WTC11 (cell line): ENCODE results near the gene AKTIP. TPM values are rescaled to one million over a fixed set of nuclear protein-coding genes. Genes with fewer than 3 reads are reported as not detected.

Experiments
- ATAC-seq: fragments of 200-7000 bp; cut with Tn5 transposase; 2 replicates; pipeline ENCODE4 v1.10.0; 2021; ENCODE audit warnings: mild to moderate bottlenecking, moderate library complexity
- CTCF ChIA-PET: fragments of 300-600 bp; sonication (Branson Sonifier 250); formaldehyde crosslinking; loops from one replicate; lab custom pipeline; 2021; ENCODE audit warnings: antibody characterized with exemption; lab: Charles Lee
- POLR2A ChIA-PET: fragments of 350-600 bp; sonication (Branson Sonifier 250); formaldehyde crosslinking; loops from one replicate; lab custom pipeline; 2021; ENCODE audit warnings: antibody characterized with exemption; lab: Charles Lee
- DNase-seq: peaks from one replicate; pipeline ENCODE4 v3.0.0; 2021; ENCODE audit warnings: low spot score
- H3K27ac Mint-ChIP-seq: 2 replicates; pipeline ENCODE4 v1.8.0; 2021; ENCODE audit warnings: mixed read lengths
- H3K27me3 Mint-ChIP-seq: 2 replicates; pipeline ENCODE4 v1.8.0; 2021; ENCODE audit warnings: low read depth, mild to moderate bottlenecking, moderate library complexity, mixed read lengths
- H3K36me3 Mint-ChIP-seq: 2 replicates; pipeline ENCODE4 v1.8.0; 2021; ENCODE audit warnings: mixed read lengths
- H3K4me1 Mint-ChIP-seq: 2 replicates; pipeline ENCODE4 v1.8.0; 2022; ENCODE audit warnings: mixed read lengths
- H3K4me3 Mint-ChIP-seq: 2 replicates; pipeline ENCODE4 v1.8.0; 2021; ENCODE audit warnings: mild to moderate bottlenecking, moderate library complexity, mixed read lengths
- H3K9me3 Mint-ChIP-seq: 2 replicates; pipeline ENCODE4 v1.8.0; 2021; ENCODE audit warnings: mixed read lengths
- AR ChIP-seq: fragments of 250-450 bp; sonication (Bioruptor Pico); IDR thresholded peaks from 2 replicates; pipeline ENCODE4 v1.9.0; 2021; ENCODE audit warnings: mild to moderate bottlenecking
- ARID4B ChIP-seq: sonication (generic); formaldehyde crosslinking; IDR thresholded peaks from 2 replicates; pipeline ENCODE4 v1.8.0; 2023; ENCODE audit warnings: missing genetic modification reagents, mild to moderate bottlenecking, borderline replicate concordance
- CREM ChIP-seq: sonication (generic); formaldehyde crosslinking; IDR thresholded peaks from 2 replicates; pipeline ENCODE4 v1.8.1; 2022; ENCODE audit warnings: mild to moderate bottlenecking, missing genetic modification reagents, moderate library complexity
- ELF4 ChIP-seq: sonication (generic); formaldehyde crosslinking; IDR thresholded peaks from 2 replicates; pipeline ENCODE4 v1.8.1; 2022; ENCODE audit warnings: low read depth, mild to moderate bottlenecking, moderate library complexity, missing genetic modification reagents
- JAZF1 ChIP-seq: fragments of 250-450 bp; sonication (Bioruptor Pico); IDR thresholded peaks from 2 replicates; pipeline ENCODE4 v1.9.0; 2021; ENCODE audit warnings: moderate library complexity, mild to moderate bottlenecking, inconsistent platforms
- JUN ChIP-seq: sonication (generic); formaldehyde crosslinking; IDR thresholded peaks from 2 replicates; pipeline ENCODE4 v1.8.0; 2023; ENCODE audit warnings: mild to moderate bottlenecking, missing genetic modification reagents
- NFATC4 ChIP-seq: fragments of 250-450 bp; sonication (Bioruptor Pico); IDR thresholded peaks from 2 replicates; pipeline ENCODE4 v1.9.0; 2021; ENCODE audit warnings: mild to moderate bottlenecking
- NFE2L1 ChIP-seq: sonication (generic); formaldehyde crosslinking; IDR thresholded peaks from 2 replicates; pipeline ENCODE4 v1.8.1; 2023; ENCODE audit warnings: missing genetic modification reagents
- PREB ChIP-seq: sonication (generic); formaldehyde crosslinking; IDR thresholded peaks from 2 replicates; pipeline ENCODE4 v1.8.1; 2022; ENCODE audit warnings: mild to moderate bottlenecking, missing genetic modification reagents, moderate library complexity, borderline replicate concordance
- TEAD4 ChIP-seq: sonication (generic); formaldehyde crosslinking; IDR thresholded peaks from 2 replicates; pipeline ENCODE4 v1.8.0; 2022; ENCODE audit warnings: mild to moderate bottlenecking, missing genetic modification reagents
- TP53 ChIP-seq: sonication (generic); formaldehyde crosslinking; IDR thresholded peaks from 2 replicates; pipeline ENCODE4 v1.8.1; 2023; ENCODE audit warnings: mild to moderate bottlenecking, missing genetic modification reagents
- USF2 ChIP-seq: sonication (generic); formaldehyde crosslinking; IDR thresholded peaks from 2 replicates; pipeline ENCODE4 v1.8.1; 2023; ENCODE audit warnings: mild to moderate bottlenecking, missing genetic modification reagents, moderate library complexity
- ZNF121 ChIP-seq: sonication (generic); formaldehyde crosslinking; IDR thresholded peaks from 2 replicates; pipeline ENCODE4 v1.8.0; 2023; ENCODE audit warnings: missing genetic modification reagents
- ZNF138 ChIP-seq: sonication (generic); formaldehyde crosslinking; conservative IDR thresholded peaks from 2 replicates; pipeline ENCODE4 v1.8.1; 2022; ENCODE audit warnings: mild to moderate bottlenecking, moderate library complexity, missing genetic modification reagents
- ZNF281 ChIP-seq: sonication (generic); formaldehyde crosslinking; IDR thresholded peaks from 2 replicates; pipeline ENCODE4 v1.8.0; 2023; ENCODE audit warnings: mild to moderate bottlenecking, missing genetic modification reagents
- ZNF416 ChIP-seq: fragments of 250-450 bp; sonication (Bioruptor Pico); IDR thresholded peaks from 2 replicates; pipeline ENCODE4 v1.9.0; 2021; ENCODE audit warnings: mild to moderate bottlenecking, inconsistent platforms
- ZNF423 ChIP-seq: fragments of 250-450 bp; sonication (Bioruptor Pico); IDR thresholded peaks from 2 replicates; pipeline ENCODE4 v2.1.2; 2022; ENCODE audit warnings: mild to moderate bottlenecking, moderate library complexity
- total RNA-seq: library from RNA; stranded (reverse); gene quantifications from 3 replicates; pipeline ENCODE4 v1.2.3, GENCODE V29; 2021
- TF ChIP-seq, protein P1 (sequence below): fragments of 250-450 bp; sonication (Bioruptor Pico); IDR thresholded peaks from 2 replicates; pipeline ENCODE4 v1.8.0; 2021; ENCODE audit warnings: mild to moderate bottlenecking
- TF ChIP-seq, protein P2 (sequence below): fragments of 250-450 bp; sonication (Bioruptor Pico); IDR thresholded peaks from 2 replicates; pipeline ENCODE4 v1.9.0; 2021; ENCODE audit warnings: mild to moderate bottlenecking, borderline replicate concordance
- TF ChIP-seq, protein P3 (sequence below): sonication (generic); formaldehyde crosslinking; IDR thresholded peaks from 2 replicates; pipeline ENCODE4 v1.8.0; 2022; ENCODE audit warnings: mild to moderate bottlenecking, missing genetic modification reagents

Gene AKTIP
- total RNA-seq, 1 experiment from 2014 or later: 19.9 TPM

GRCh38 chr16:53478965-53479364 is 24.0 kb downstream of the AKTIP start (continued):
- no peak for TF ChIP-seq ZNF423 (CRISPR knock-in tag)
- TF ChIP-seq ARID4B (CRISPR knock-in tag): no peak
- no peak for TF ChIP-seq AR (CRISPR knock-in tag)
- TF ChIP-seq ZNF416: no peak
- TF ChIP-seq NFE2L1: no peak
- no peak for TF ChIP-seq ZNF121 (CRISPR knock-in tag)
- TF ChIP-seq CREM (CRISPR knock-in tag): no peak
- TF ChIP-seq USF2: no peak
- TF ChIP-seq, all 79 proteins: peak for 0

DNA sequence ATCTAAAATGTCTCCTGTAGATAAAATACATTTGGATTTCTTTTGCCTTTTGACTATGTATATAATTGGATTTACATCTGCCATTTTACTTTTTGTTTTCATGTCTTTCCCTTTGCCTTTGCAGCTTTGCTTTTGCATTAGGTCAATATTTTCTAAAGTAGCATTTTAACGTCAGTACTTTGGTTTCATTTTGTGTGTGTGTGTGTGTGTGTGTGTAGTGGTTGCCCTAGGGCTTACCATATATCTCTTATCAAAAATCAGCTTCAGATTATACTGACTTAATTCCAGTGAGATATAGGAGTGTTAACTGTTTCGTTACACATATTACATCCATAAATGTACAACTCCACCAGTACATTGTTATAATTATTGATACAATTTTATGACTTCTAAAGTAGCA is 26.1 kb downstream of the AKTIP start:
- Mint-ChIP-seq H3K4me1 (no peaks in the 10 kb centered on the region), H3K27me3 (no peaks in the 10 kb centered on the region), H3K36me3 (peaks cover 49% of the 10 kb centered on the region), H3K27ac (no peak overlapping the region), H3K4me3 (no peak overlapping the region), H3K9me3 (no peaks in the 10 kb centered on the region)
- ChIA-PET POLR2A (no interaction called here), CTCF (no interaction called here)
- ATAC-seq (no peak), DNase-seq (no peak)
- TF ChIP-seq TP53 (CRISPR knock-in tag) (no peak), ZNF138 (CRISPR knock-in tag) (no peak), JUN (CRISPR knock-in tag) (no peak), PREB (CRISPR knock-in tag) (no peak), TEAD4 (CRISPR knock-in tag) (no peak), ZNF281 (CRISPR knock-in tag) (no peak), CREM (CRISPR knock-in tag) (no peak), ELF4 (CRISPR knock-in tag) (no peak), NFATC4 (CRISPR knock-in tag) (no peak), JAZF1 (no peak)
- TF ChIP-seq, protein P1, sequence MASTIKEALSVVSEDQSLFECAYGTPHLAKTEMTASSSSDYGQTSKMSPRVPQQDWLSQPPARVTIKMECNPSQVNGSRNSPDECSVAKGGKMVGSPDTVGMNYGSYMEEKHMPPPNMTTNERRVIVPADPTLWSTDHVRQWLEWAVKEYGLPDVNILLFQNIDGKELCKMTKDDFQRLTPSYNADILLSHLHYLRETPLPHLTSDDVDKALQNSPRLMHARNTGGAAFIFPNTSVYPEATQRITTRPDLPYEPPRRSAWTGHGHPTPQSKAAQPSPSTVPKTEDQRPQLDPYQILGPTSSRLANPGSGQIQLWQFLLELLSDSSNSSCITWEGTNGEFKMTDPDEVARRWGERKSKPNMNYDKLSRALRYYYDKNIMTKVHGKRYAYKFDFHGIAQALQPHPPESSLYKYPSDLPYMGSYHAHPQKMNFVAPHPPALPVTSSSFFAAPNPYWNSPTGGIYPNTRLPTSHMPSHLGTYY (CRISPR knock-in tag): no peak
- TF ChIP-seq, protein P2, sequence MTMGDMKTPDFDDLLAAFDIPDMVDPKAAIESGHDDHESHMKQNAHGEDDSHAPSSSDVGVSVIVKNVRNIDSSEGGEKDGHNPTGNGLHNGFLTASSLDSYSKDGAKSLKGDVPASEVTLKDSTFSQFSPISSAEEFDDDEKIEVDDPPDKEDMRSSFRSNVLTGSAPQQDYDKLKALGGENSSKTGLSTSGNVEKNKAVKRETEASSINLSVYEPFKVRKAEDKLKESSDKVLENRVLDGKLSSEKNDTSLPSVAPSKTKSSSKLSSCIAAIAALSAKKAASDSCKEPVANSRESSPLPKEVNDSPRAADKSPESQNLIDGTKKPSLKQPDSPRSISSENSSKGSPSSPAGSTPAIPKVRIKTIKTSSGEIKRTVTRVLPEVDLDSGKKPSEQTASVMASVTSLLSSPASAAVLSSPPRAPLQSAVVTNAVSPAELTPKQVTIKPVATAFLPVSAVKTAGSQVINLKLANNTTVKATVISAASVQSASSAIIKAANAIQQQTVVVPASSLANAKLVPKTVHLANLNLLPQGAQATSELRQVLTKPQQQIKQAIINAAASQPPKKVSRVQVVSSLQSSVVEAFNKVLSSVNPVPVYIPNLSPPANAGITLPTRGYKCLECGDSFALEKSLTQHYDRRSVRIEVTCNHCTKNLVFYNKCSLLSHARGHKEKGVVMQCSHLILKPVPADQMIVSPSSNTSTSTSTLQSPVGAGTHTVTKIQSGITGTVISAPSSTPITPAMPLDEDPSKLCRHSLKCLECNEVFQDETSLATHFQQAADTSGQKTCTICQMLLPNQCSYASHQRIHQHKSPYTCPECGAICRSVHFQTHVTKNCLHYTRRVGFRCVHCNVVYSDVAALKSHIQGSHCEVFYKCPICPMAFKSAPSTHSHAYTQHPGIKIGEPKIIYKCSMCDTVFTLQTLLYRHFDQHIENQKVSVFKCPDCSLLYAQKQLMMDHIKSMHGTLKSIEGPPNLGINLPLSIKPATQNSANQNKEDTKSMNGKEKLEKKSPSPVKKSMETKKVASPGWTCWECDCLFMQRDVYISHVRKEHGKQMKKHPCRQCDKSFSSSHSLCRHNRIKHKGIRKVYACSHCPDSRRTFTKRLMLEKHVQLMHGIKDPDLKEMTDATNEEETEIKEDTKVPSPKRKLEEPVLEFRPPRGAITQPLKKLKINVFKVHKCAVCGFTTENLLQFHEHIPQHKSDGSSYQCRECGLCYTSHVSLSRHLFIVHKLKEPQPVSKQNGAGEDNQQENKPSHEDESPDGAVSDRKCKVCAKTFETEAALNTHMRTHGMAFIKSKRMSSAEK (CRISPR knock-in tag): no peak
- TF ChIP-seq, protein P3, sequence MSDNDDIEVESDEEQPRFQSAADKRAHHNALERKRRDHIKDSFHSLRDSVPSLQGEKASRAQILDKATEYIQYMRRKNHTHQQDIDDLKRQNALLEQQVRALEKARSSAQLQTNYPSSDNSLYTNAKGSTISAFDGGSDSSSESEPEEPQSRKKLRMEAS (CRISPR knock-in tag): no peak
